Uterus (tissue), 4 donors: ENCODE data around the gene SPHK2. TPM values are rescaled to one million over a fixed set of nuclear protein-coding genes. Genes with fewer than 3 reads are reported as not detected.

Source experiments
- DNase-seq, 2 donors: peaks; one replicate each; pipeline ENCODE4 v3.0.0-alpha.2; 2019 to 2020
- H3K27ac ChIP-seq, 2 donors: fragments of 200-600 bp; sonication (generic); 1 replicate in 1 of 2; 2 replicates in 1 of 2; pipeline ENCODE4 v1.5.1; 2016 to 2018
- H3K27me3 ChIP-seq, 2 donors: fragments of 200-600 bp; sonication (generic); one replicate each; pipeline ENCODE4 v1.5.1; 2018 to 2019; ENCODE audit warnings: control low read depth in 1 of 2
- H3K36me3 ChIP-seq, 2 donors: fragments of 200-600 bp; sonication (generic); one replicate each; pipeline ENCODE4 v1.5.1; 2019; ENCODE audit warnings: control low read depth in 1 of 2
- H3K4me1 ChIP-seq, 2 donors: fragments of 200-600 bp; sonication (generic); one replicate each; pipeline ENCODE4 v1.5.1; 2018 to 2019; ENCODE audit warnings: control low read depth in 1 of 2
- H3K4me3 ChIP-seq, 2 donors: fragments of 200-600 bp; sonication (generic); 1 replicate in 1 of 2; 2 replicates in 1 of 2; pipeline ENCODE4 v1.5.1; 2018 to 2019; ENCODE audit warnings: mild to moderate bottlenecking in 1 of 2
- H3K9me3 ChIP-seq, 2 donors: fragments of 200-600 bp; sonication (generic); one replicate each; pipeline ENCODE4 v1.5.1; 2019; ENCODE audit warnings: control low read depth in 1 of 2
- CTCF ChIP-seq, 4 experiments: fragments of 200-600 bp in 2 of 4; fragments of 450-650 bp in 2 of 4; sonication (generic) in 2 of 4; IDR thresholded peaks; one replicate each; pipeline ENCODE4 v1.5.1; 2016 to 2019; ENCODE audit warnings: antibody characterized with exemption in 4 of 4, mild to moderate bottlenecking in 2 of 4, moderate library complexity in 1 of 4
- POLR2A ChIP-seq, 2 donors: fragments of 450-650 bp; IDR thresholded peaks; one replicate each; pipeline ENCODE4 v1.6.1; 2016; ENCODE audit warnings: antibody characterized with exemption in 2 of 2, mild to moderate bottlenecking in 1 of 2, moderate library complexity in 1 of 2
- intact Hi-C: fragments of 100-400 bp; cut with DNase I; formaldehyde crosslinking; loops from one replicate; pipeline ENCODE4 v1.15.1; 2023; ENCODE audit warnings: low total_unique reads
- total RNA-seq, 4 donors: library from RNA; depleted of rRNA in 3 of 4; stranded (reverse); fragments of >200 nt in 3 of 4; gene quantifications; one replicate each; pipeline versions ENCODE4 v1.1.0 to v1.2.4, GENCODE V29; 2014 to 2023
- donor health status: DM: yes; HTN: yes; CAD: no.

SPHK2 gene
- total RNA-seq, 4 donors from 2014 or later: 10.0 to 27.2 (median 21.7) TPM

GRCh38 chr19:48603850-48604249 lies 15.5 kb upstream of the SPHK2 start:
- DNase-seq: no peak
- H3K4me3 ChIP-seq: no peak overlapping the region
- intact Hi-C loops: no loop called here
- H3K36me3 ChIP-seq: no peaks in the 10 kb centered on the region
- no peaks in the 10 kb centered on the region for H3K9me3 ChIP-seq
- no peaks in the 10 kb centered on the region for H3K27me3 ChIP-seq
- H3K4me1 ChIP-seq: no peaks in the 10 kb centered on the region
- H3K27ac ChIP-seq: no peak overlapping the region
- TF ChIP-seq CTCF (IDR thresholded peaks at IDR 0.05) (no peak), POLR2A (IDR thresholded peaks at IDR 0.05) (no peak)

GRCh38 chr19:48606463-48607358 lies 12.6 kb upstream of the SPHK2 start, which contains the start of gene SPACA4:
Gene SPACA4, plus strand, starts transcription at chr19:48606742. Its CDS starts 237 bp downstream, at chr19:48606979.
- no peak for DNase-seq
- no peak within 1 kb of the TSS for H3K27ac ChIP-seq
- no peak for TF ChIP-seq CTCF (IDR thresholded peaks at IDR 0.05)
- H3K4me1 ChIP-seq: no peaks in the 10 kb centered on the region
- H3K9me3 ChIP-seq: no peaks in the 10 kb centered on the region
- intact Hi-C loops: no loop called here
- H3K27me3 ChIP-seq: no peaks in the 10 kb centered on the region
- no peak within 1 kb of the TSS for H3K4me3 ChIP-seq
- H3K36me3 ChIP-seq: no peaks in the 10 kb centered on the region

GRCh38 chr19:48607359-48607755 lies 11.9 kb upstream of the SPHK2 start:
- TF ChIP-seq POLR2A (IDR thresholded peaks at IDR 0.05) (no peak), CTCF (IDR thresholded peaks at IDR 0.05) (no peak)
- Histone ChIP-seq H3K36me3 (no peaks in the 10 kb centered on the region), H3K27me3 (no peaks in the 10 kb centered on the region), H3K4me1 (no peaks in the 10 kb centered on the region), H3K9me3 (no peaks in the 10 kb centered on the region), H3K4me3 (no peak overlapping the region), H3K27ac (no peak overlapping the region)
- no peak for DNase-seq
- intact Hi-C loops: no loop called here

- no peak overlapping the region for H3K4me3 ChIP-seq
- no peak overlapping the region for H3K27ac ChIP-seq
- DNase-seq: no peak
- intact Hi-C loops: no loop called here
- H3K9me3 ChIP-seq: no peaks in the 10 kb centered on the region
- TF ChIP-seq CTCF (IDR thresholded peaks at IDR 0.05) (peak in 2 of 4 experiments; percentile 10 to 12), POLR2A (IDR thresholded peaks at IDR 0.05) (no peak)
- no peaks in the 10 kb centered on the region for H3K27me3 ChIP-seq
- H3K36me3 ChIP-seq: no peaks in the 10 kb centered on the region
- H3K4me1 ChIP-seq: no peaks in the 10 kb centered on the region
Observed at GRCh38 chr19:48608798-48609263, 10.5 kb upstream of the SPHK2 start.

GRCh38 chr19:48609571-48610108 lies 9.7 kb upstream of the SPHK2 start:
- Histone ChIP-seq H3K36me3 (no peaks in the 10 kb centered on the region), H3K4me3 (no peak overlapping the region), H3K27me3 (no peaks in the 10 kb centered on the region), H3K4me1 (no peaks in the 10 kb centered on the region), H3K9me3 (no peaks in the 10 kb centered on the region), H3K27ac (no peak overlapping the region)
- intact Hi-C loops: loop anchor here (10.0 kb wide), 2 partner anchors 115 to 1125 kb away; partner anchors contain the start of gene KPTN
- no peak for TF ChIP-seq CTCF (IDR thresholded peaks at IDR 0.05)
- TF ChIP-seq POLR2A (IDR thresholded peaks at IDR 0.05): no peak
- no peak for DNase-seq
